WTC11 (cell line): ENCODE data around the gene INPP5A. TPM values are rescaled to one million over a fixed set of nuclear protein-coding genes. Genes with fewer than 3 reads are reported as not detected.

Experiments used
- ATAC-seq: fragments of 200-7000 bp; cut with Tn5 transposase; 2 replicates; pipeline ENCODE4 v1.10.0; 2021; ENCODE audit warnings: mild to moderate bottlenecking, moderate library complexity
- CTCF ChIA-PET: fragments of 300-600 bp; sonication (Branson Sonifier 250); formaldehyde crosslinking; loops from one replicate; lab custom pipeline; 2021; ENCODE audit warnings: antibody characterized with exemption; lab: Charles Lee
- POLR2A ChIA-PET: fragments of 350-600 bp; sonication (Branson Sonifier 250); formaldehyde crosslinking; loops from one replicate; lab custom pipeline; 2021; ENCODE audit warnings: antibody characterized with exemption; lab: Charles Lee
- DNase-seq: peaks from one replicate; pipeline ENCODE4 v3.0.0; 2021; ENCODE audit warnings: low spot score
- H3K27ac Mint-ChIP-seq: 2 replicates; pipeline ENCODE4 v1.8.0; 2021; ENCODE audit warnings: mixed read lengths
- H3K27me3 Mint-ChIP-seq: 2 replicates; pipeline ENCODE4 v1.8.0; 2021; ENCODE audit warnings: low read depth, mild to moderate bottlenecking, moderate library complexity, mixed read lengths
- H3K36me3 Mint-ChIP-seq: 2 replicates; pipeline ENCODE4 v1.8.0; 2021; ENCODE audit warnings: mixed read lengths
- H3K4me1 Mint-ChIP-seq: 2 replicates; pipeline ENCODE4 v1.8.0; 2022; ENCODE audit warnings: mixed read lengths
- H3K4me3 Mint-ChIP-seq: 2 replicates; pipeline ENCODE4 v1.8.0; 2021; ENCODE audit warnings: mild to moderate bottlenecking, moderate library complexity, mixed read lengths
- H3K9me3 Mint-ChIP-seq: 2 replicates; pipeline ENCODE4 v1.8.0; 2021; ENCODE audit warnings: mixed read lengths
- CBFB ChIP-seq: sonication (generic); formaldehyde crosslinking; IDR thresholded peaks from 2 replicates; pipeline ENCODE4 v1.8.1; 2022; ENCODE audit warnings: mild to moderate bottlenecking, low read depth, missing genetic modification reagents
- E2F4 ChIP-seq: sonication (generic); formaldehyde crosslinking; IDR thresholded peaks from 2 replicates; pipeline ENCODE4 v1.8.1; 2022; ENCODE audit warnings: low read depth, mild to moderate bottlenecking, moderate library complexity, missing genetic modification reagents, borderline replicate concordance
- EMX1 ChIP-seq: fragments of 250-450 bp; sonication (Bioruptor Pico); IDR thresholded peaks from 2 replicates; pipeline ENCODE4 v1.8.0; 2021; ENCODE audit warnings: mild to moderate bottlenecking
- ESRRA ChIP-seq: sonication (generic); formaldehyde crosslinking; IDR thresholded peaks from 2 replicates; pipeline ENCODE4 v1.8.1; 2022; ENCODE audit warnings: mild to moderate bottlenecking, missing genetic modification reagents, borderline replicate concordance
- FOXJ3 ChIP-seq: sonication (generic); formaldehyde crosslinking; IDR thresholded peaks from 2 replicates; pipeline ENCODE4 v1.9.0; 2021; ENCODE audit warnings: missing genetic modification reagents, mild to moderate bottlenecking, borderline replicate concordance
- FOXK1 ChIP-seq: sonication (generic); formaldehyde crosslinking; IDR thresholded peaks from 2 replicates; pipeline ENCODE4 v1.8.0; 2022; ENCODE audit warnings: mild to moderate bottlenecking, moderate library complexity, missing genetic modification reagents
- FOXP1 ChIP-seq: sonication (generic); formaldehyde crosslinking; IDR thresholded peaks from 2 replicates; pipeline ENCODE4 v1.8.0; 2022; ENCODE audit warnings: missing genetic modification reagents, mild to moderate bottlenecking, moderate library complexity, borderline replicate concordance
- GABPB1 ChIP-seq: sonication (generic); formaldehyde crosslinking; IDR thresholded peaks from 2 replicates; pipeline ENCODE4 v1.8.1; 2023; ENCODE audit warnings: mild to moderate bottlenecking, missing genetic modification reagents
- GRHL2 ChIP-seq: fragments of 250-450 bp; sonication (Bioruptor Pico); IDR thresholded peaks from 2 replicates; pipeline ENCODE4 v1.8.0; 2022; ENCODE audit warnings: mild to moderate bottlenecking, moderate library complexity; ENCODE audit not compliant: insufficient replicate concordance, severe bottlenecking
- HMGA2 ChIP-seq: fragments of 250-450 bp; sonication (Bioruptor Pico); IDR thresholded peaks from 2 replicates; pipeline ENCODE4 v1.4.0; 2021; ENCODE audit warnings: mild to moderate bottlenecking, moderate library complexity
- IRF2 ChIP-seq: sonication (generic); formaldehyde crosslinking; IDR thresholded peaks from 2 replicates; pipeline ENCODE4 v1.8.0; 2022; ENCODE audit warnings: low read depth, missing genetic modification reagents, borderline replicate concordance
- JAZF1 ChIP-seq: fragments of 250-450 bp; sonication (Bioruptor Pico); IDR thresholded peaks from 2 replicates; pipeline ENCODE4 v1.9.0; 2021; ENCODE audit warnings: moderate library complexity, mild to moderate bottlenecking, inconsistent platforms
- NR1H2 ChIP-seq: sonication (generic); formaldehyde crosslinking; IDR thresholded peaks from 2 replicates; pipeline ENCODE4 v1.9.0; 2021; ENCODE audit warnings: mild to moderate bottlenecking, moderate library complexity, missing genetic modification reagents
- RELA ChIP-seq: sonication (generic); formaldehyde crosslinking; IDR thresholded peaks from 2 replicates; pipeline ENCODE4 v1.8.1; 2022; ENCODE audit warnings: missing genetic modification reagents, mild to moderate bottlenecking, borderline replicate concordance
- SMAD3 ChIP-seq: sonication (generic); formaldehyde crosslinking; IDR thresholded peaks from 2 replicates; pipeline ENCODE4 v1.8.0; 2022; ENCODE audit warnings: missing genetic modification reagents, mild to moderate bottlenecking, borderline replicate concordance
- ZBTB21 ChIP-seq: sonication (generic); formaldehyde crosslinking; IDR thresholded peaks from 2 replicates; pipeline ENCODE4 v1.8.1; 2023; ENCODE audit warnings: mild to moderate bottlenecking, missing genetic modification reagents, borderline replicate concordance
- ZNF121 ChIP-seq: sonication (generic); formaldehyde crosslinking; IDR thresholded peaks from 2 replicates; pipeline ENCODE4 v1.8.0; 2023; ENCODE audit warnings: missing genetic modification reagents
- ZNF138 ChIP-seq: sonication (generic); formaldehyde crosslinking; conservative IDR thresholded peaks from 2 replicates; pipeline ENCODE4 v1.8.1; 2022; ENCODE audit warnings: mild to moderate bottlenecking, moderate library complexity, missing genetic modification reagents
- ZNF219 ChIP-seq: sonication (generic); formaldehyde crosslinking; IDR thresholded peaks from 2 replicates; pipeline ENCODE4 v1.8.0; 2023; ENCODE audit warnings: missing genetic modification reagents, mild to moderate bottlenecking, borderline replicate concordance
- ZNF396 ChIP-seq: fragments of 250-450 bp; sonication (Bioruptor Pico); IDR thresholded peaks from 2 replicates; pipeline ENCODE4 v1.8.0; 2021; ENCODE audit warnings: mild to moderate bottlenecking, moderate library complexity, borderline replicate concordance
- ZNF416 ChIP-seq: fragments of 250-450 bp; sonication (Bioruptor Pico); IDR thresholded peaks from 2 replicates; pipeline ENCODE4 v1.9.0; 2021; ENCODE audit warnings: mild to moderate bottlenecking, inconsistent platforms
- total RNA-seq: library from RNA; stranded (reverse); gene quantifications from 3 replicates; pipeline ENCODE4 v1.2.3, GENCODE V29; 2021
- TF ChIP-seq, protein P1 (sequence below): fragments of 250-450 bp; sonication (Bioruptor Pico); IDR thresholded peaks from 2 replicates; pipeline ENCODE4 v1.8.0; 2021; ENCODE audit warnings: mild to moderate bottlenecking
- TF ChIP-seq, protein P2 (sequence below): sonication (generic); formaldehyde crosslinking; IDR thresholded peaks from 2 replicates; pipeline ENCODE4 v1.8.1; 2022; ENCODE audit warnings: missing genetic modification reagents, borderline replicate concordance
- TF ChIP-seq, protein P3 (sequence below): fragments of 200-600 bp; IDR thresholded peaks from 2 replicates; pipeline ENCODE4 v1.8.0; 2022; ENCODE audit warnings: antibody characterized with exemption
- TF ChIP-seq, protein P4 (sequence below): sonication (generic); formaldehyde crosslinking; IDR thresholded peaks from 2 replicates; pipeline ENCODE4 v1.8.1; 2022; ENCODE audit warnings: mild to moderate bottlenecking, missing genetic modification reagents, moderate library complexity, borderline replicate concordance

INPP5A gene
- total RNA-seq, 1 experiment from 2014 or later: 22.1 TPM

GRCh38 chr10:132750936-132751335 is 213.3 kb downstream of the INPP5A start:
- Mint-ChIP-seq H3K36me3 (peaks cover 10% of the 10 kb centered on the region), H3K9me3 (peaks cover 11% of the 10 kb centered on the region), H3K4me3 (no peak overlapping the region), H3K4me1 (peaks cover 14% of the 10 kb centered on the region), H3K27me3 (no peaks in the 10 kb centered on the region), H3K27ac (no peak overlapping the region)
- TF ChIP-seq, protein P1, sequence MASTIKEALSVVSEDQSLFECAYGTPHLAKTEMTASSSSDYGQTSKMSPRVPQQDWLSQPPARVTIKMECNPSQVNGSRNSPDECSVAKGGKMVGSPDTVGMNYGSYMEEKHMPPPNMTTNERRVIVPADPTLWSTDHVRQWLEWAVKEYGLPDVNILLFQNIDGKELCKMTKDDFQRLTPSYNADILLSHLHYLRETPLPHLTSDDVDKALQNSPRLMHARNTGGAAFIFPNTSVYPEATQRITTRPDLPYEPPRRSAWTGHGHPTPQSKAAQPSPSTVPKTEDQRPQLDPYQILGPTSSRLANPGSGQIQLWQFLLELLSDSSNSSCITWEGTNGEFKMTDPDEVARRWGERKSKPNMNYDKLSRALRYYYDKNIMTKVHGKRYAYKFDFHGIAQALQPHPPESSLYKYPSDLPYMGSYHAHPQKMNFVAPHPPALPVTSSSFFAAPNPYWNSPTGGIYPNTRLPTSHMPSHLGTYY: no peak
- TF ChIP-seq EMX1 (CRISPR knock-in tag) (no peak), ZNF219 (CRISPR knock-in tag) (no peak), GABPB1 (CRISPR knock-in tag) (no peak), RELA (no peak), ZNF396 (no peak), CBFB (CRISPR knock-in tag) (no peak), ZNF138 (CRISPR knock-in tag) (no peak), ZNF416 (no peak), FOXK1 (CRISPR knock-in tag) (no peak), GRHL2 (CRISPR knock-in tag) (no peak)
- TF ChIP-seq, protein P2, sequence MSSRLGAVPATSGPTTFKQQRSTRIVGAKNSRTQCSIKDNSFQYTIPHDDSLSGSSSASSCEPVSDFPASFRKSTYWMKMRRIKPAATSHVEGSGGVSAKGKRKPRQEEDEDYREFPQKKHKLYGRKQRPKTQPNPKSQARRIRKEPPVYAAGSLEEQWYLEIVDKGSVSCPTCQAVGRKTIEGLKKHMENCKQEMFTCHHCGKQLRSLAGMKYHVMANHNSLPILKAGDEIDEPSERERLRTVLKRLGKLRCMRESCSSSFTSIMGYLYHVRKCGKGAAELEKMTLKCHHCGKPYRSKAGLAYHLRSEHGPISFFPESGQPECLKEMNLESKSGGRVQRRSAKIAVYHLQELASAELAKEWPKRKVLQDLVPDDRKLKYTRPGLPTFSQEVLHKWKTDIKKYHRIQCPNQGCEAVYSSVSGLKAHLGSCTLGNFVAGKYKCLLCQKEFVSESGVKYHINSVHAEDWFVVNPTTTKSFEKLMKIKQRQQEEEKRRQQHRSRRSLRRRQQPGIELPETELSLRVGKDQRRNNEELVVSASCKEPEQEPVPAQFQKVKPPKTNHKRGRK (CRISPR knock-in tag): no peak
- DNase-seq: no peak
- ChIA-PET CTCF (no interaction called here), POLR2A (no interaction called here)
- ATAC-seq: no peak

GRCh38 chr10:132752378-132752777 is 214.8 kb downstream of the INPP5A start:
- no peaks in the 10 kb centered on the region for H3K27me3 Mint-ChIP-seq
- TF ChIP-seq EMX1 (CRISPR knock-in tag) (no peak), NR1H2 (CRISPR knock-in tag) (no peak), FOXJ3 (CRISPR knock-in tag) (no peak), HMGA2 (CRISPR knock-in tag) (no peak), ZNF396 (no peak), JAZF1 (no peak), ESRRA (CRISPR knock-in tag) (no peak), SMAD3 (CRISPR knock-in tag) (no peak), E2F4 (CRISPR knock-in tag) (no peak), FOXP1 (no peak), IRF2 (CRISPR knock-in tag) (no peak), RELA (no peak), ZNF121 (CRISPR knock-in tag) (no peak), ZBTB21 (CRISPR knock-in tag) (no peak), GABPB1 (CRISPR knock-in tag) (no peak), FOXK1 (CRISPR knock-in tag) (no peak)
- TF ChIP-seq, protein P3, sequence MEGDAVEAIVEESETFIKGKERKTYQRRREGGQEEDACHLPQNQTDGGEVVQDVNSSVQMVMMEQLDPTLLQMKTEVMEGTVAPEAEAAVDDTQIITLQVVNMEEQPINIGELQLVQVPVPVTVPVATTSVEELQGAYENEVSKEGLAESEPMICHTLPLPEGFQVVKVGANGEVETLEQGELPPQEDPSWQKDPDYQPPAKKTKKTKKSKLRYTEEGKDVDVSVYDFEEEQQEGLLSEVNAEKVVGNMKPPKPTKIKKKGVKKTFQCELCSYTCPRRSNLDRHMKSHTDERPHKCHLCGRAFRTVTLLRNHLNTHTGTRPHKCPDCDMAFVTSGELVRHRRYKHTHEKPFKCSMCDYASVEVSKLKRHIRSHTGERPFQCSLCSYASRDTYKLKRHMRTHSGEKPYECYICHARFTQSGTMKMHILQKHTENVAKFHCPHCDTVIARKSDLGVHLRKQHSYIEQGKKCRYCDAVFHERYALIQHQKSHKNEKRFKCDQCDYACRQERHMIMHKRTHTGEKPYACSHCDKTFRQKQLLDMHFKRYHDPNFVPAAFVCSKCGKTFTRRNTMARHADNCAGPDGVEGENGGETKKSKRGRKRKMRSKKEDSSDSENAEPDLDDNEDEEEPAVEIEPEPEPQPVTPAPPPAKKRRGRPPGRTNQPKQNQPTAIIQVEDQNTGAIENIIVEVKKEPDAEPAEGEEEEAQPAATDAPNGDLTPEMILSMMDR: no peak
- TF ChIP-seq, protein P4, sequence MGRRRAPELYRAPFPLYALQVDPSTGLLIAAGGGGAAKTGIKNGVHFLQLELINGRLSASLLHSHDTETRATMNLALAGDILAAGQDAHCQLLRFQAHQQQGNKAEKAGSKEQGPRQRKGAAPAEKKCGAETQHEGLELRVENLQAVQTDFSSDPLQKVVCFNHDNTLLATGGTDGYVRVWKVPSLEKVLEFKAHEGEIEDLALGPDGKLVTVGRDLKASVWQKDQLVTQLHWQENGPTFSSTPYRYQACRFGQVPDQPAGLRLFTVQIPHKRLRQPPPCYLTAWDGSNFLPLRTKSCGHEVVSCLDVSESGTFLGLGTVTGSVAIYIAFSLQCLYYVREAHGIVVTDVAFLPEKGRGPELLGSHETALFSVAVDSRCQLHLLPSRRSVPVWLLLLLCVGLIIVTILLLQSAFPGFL (CRISPR knock-in tag): no peak
- no peak for ATAC-seq
- DNase-seq: no peak
- ChIA-PET CTCF (no interaction called here), POLR2A (no interaction called here)
- peaks cover 5% of the 10 kb centered on the region for H3K4me1 Mint-ChIP-seq
- no peak overlapping the region for H3K4me3 Mint-ChIP-seq
- H3K9me3 Mint-ChIP-seq: peaks cover 18% of the 10 kb centered on the region
- H3K27ac Mint-ChIP-seq: no peak overlapping the region
- peaks cover 16% of the 10 kb centered on the region for H3K36me3 Mint-ChIP-seq
